Fibroblast of lung (primary cell): ENCODE results near the gene KCNT2. TPM values are rescaled to one million over a fixed set of nuclear protein-coding genes. Genes with fewer than 3 reads are reported as not detected.

Source experiments
- DNase-seq, 2 donors: peaks; one replicate each; pipeline versions ENCODE4 v3.0.0 to v3.0.0-alpha.2; 2010; ENCODE audit warnings: low read depth in 2 of 2
- H2AFZ ChIP-seq: 2 replicates; pipeline ENCODE4 v1.5.1; 2012; ENCODE audit warnings: low read length, control low read depth, inconsistent platforms
- H3K27ac ChIP-seq: 2 replicates; pipeline ENCODE4 v1.5.1; 2011; ENCODE audit warnings: low read length, control low read depth; ENCODE audit not compliant: insufficient read depth
- H3K27me3 ChIP-seq: 2 replicates; pipeline ENCODE4 v1.5.1; 2011; ENCODE audit warnings: mild to moderate bottlenecking, low read length; ENCODE audit not compliant: control insufficient read depth, insufficient read depth
- H3K36me3 ChIP-seq: 2 replicates; pipeline ENCODE4 v1.5.1; 2011; ENCODE audit warnings: low read length; ENCODE audit not compliant: control insufficient read depth, insufficient read depth
- H3K4me1 ChIP-seq: 2 replicates; pipeline ENCODE4 v1.5.1; 2011; ENCODE audit warnings: low read length; ENCODE audit not compliant: control insufficient read depth, insufficient read depth; ENCODE audit errors: extremely low read depth
- H3K4me2 ChIP-seq: 2 replicates; pipeline ENCODE4 v1.5.1; 2011; ENCODE audit warnings: low read length, control low read depth; ENCODE audit not compliant: insufficient read depth; ENCODE audit errors: extremely low read depth
- H3K4me3 ChIP-seq, 4 experiments: fragments of 200-600 bp in 1 of 4; sonication (generic) in 1 of 4; replicated peaks in 1 of 4; 2 replicates each; pipeline ENCODE4 v1.5.1; 2011 to 2016; ENCODE audit warnings: low read length in 4 of 4, low read depth in 3 of 4, mild to moderate bottlenecking in 3 of 4, control low read depth in 2 of 4, inconsistent platforms in 1 of 4, mixed read lengths in 1 of 4; ENCODE audit not compliant: insufficient read depth in 1 of 4; ENCODE audit errors: control extremely low read depth in 1 of 4
- H3K79me2 ChIP-seq: 2 replicates; pipeline ENCODE4 v1.5.1; 2012; ENCODE audit warnings: mild to moderate bottlenecking, low read length, inconsistent platforms; ENCODE audit not compliant: control insufficient read depth, insufficient read depth
- H3K9ac ChIP-seq: 2 replicates; pipeline ENCODE4 v1.5.1; 2011; ENCODE audit warnings: mild to moderate bottlenecking, low read length, control low read depth; ENCODE audit not compliant: insufficient read depth
- H3K9me3 ChIP-seq: 2 replicates; pipeline ENCODE4 v1.5.1; 2012; ENCODE audit warnings: low read depth, low read length; ENCODE audit not compliant: control insufficient read depth, insufficient read depth
- H4K20me1 ChIP-seq: 2 replicates; pipeline ENCODE4 v1.5.1; 2011; ENCODE audit warnings: low read length; ENCODE audit not compliant: control insufficient read depth, insufficient read depth; ENCODE audit errors: extremely low read depth
- CTCF ChIP-seq, 2 donors: IDR thresholded peaks in 1 of 2; conservative IDR thresholded peaks in 1 of 2; 1 replicate in 1 of 2; 2 replicates in 1 of 2; pipeline ENCODE4 v1.5.1; 2011 to 2012; ENCODE audit warnings: low read length in 2 of 2, control low read depth in 1 of 2, inconsistent platforms in 1 of 2, low read depth in 1 of 2, mild to moderate bottlenecking in 1 of 2
- EZH2 ChIP-seq: IDR thresholded peaks from 2 replicates; pipeline ENCODE4 v1.5.1; 2012; ENCODE audit warnings: low read length, control low read depth, mild to moderate bottlenecking; ENCODE audit errors: missing control alignments
- polyA plus RNA-seq, 2 donors: library from polyadenylated mRNA; depleted of rRNA in 1 of 2; stranded (reverse) in 1 of 2; unstranded in 1 of 2; fragments of >200 nt; gene quantifications; 2 replicates each; pipeline ENCODE4 v1.2.1, GENCODE V29; 2011 to 2012; ENCODE audit warnings: missing spikeins in 1 of 2
- total RNA-seq: library from RNA; depleted of rRNA; stranded (reverse); fragments of >200 nt; gene quantifications from 2 replicates; pipeline ENCODE4 v1.2.1, GENCODE V29; 2014

Gene KCNT2
- total and polyA plus RNA-seq, 2 donors (not counting 1 experiment from before 2014, with no cell fraction given): 0.96 to 8.1 TPM

GRCh38 chr1:196382383-196382782 is 225.9 kb downstream of the KCNT2 start:
- Histone ChIP-seq H4K20me1 (no peaks in the 10 kb centered on the region), H3K27ac (no peak overlapping the region), H3K27me3 (no peaks in the 10 kb centered on the region), H3K9ac (no peak overlapping the region), H3K79me2 (no peaks in the 10 kb centered on the region), H3K4me2 (no peak overlapping the region), H2AFZ (no peak overlapping the region), H3K4me3 (no peak overlapping the region), H3K9me3 (no peaks in the 10 kb centered on the region), H3K36me3 (no peaks in the 10 kb centered on the region), H3K4me1 (no peaks in the 10 kb centered on the region)
- no peak for DNase-seq
- TF ChIP-seq EZH2: no peak
- no peak for TF ChIP-seq CTCF (conservative IDR thresholded peaks at IDR 0.05 in 1 of 2, IDR thresholded peaks at IDR 0.05 in 1 of 2; ENCODE audit: low read depth in 1 of 2, low read length in 2 of 2)

GRCh38 chr1:196381544-196381943 is 226.7 kb downstream of the KCNT2 start:
- Histone ChIP-seq H2AFZ (no peak overlapping the region), H3K27me3 (no peaks in the 10 kb centered on the region), H3K79me2 (no peaks in the 10 kb centered on the region), H3K4me2 (no peak overlapping the region), H3K4me1 (no peaks in the 10 kb centered on the region), H3K27ac (no peak overlapping the region), H4K20me1 (no peaks in the 10 kb centered on the region), H3K36me3 (no peaks in the 10 kb centered on the region), H3K9ac (no peak overlapping the region), H3K4me3 (no peak overlapping the region), H3K9me3 (no peaks in the 10 kb centered on the region)
- no peak for DNase-seq
- TF ChIP-seq CTCF (conservative IDR thresholded peaks at IDR 0.05 in 1 of 2, IDR thresholded peaks at IDR 0.05 in 1 of 2; ENCODE audit: low read depth in 1 of 2, low read length in 2 of 2): no peak
- TF ChIP-seq EZH2: no peak

GRCh38 chr1:196380316-196380715 is 227.9 kb downstream of the KCNT2 start:
- no peaks in the 10 kb centered on the region for H3K79me2 ChIP-seq
- no peak overlapping the region for H3K4me3 ChIP-seq
- no peak overlapping the region for H3K4me2 ChIP-seq
- no peaks in the 10 kb centered on the region for H3K27me3 ChIP-seq
- DNase-seq: no peak
- H3K27ac ChIP-seq: no peak overlapping the region
- no peaks in the 10 kb centered on the region for H3K4me1 ChIP-seq
- no peak overlapping the region for H3K9ac ChIP-seq
- TF ChIP-seq CTCF (conservative IDR thresholded peaks at IDR 0.05 in 1 of 2, IDR thresholded peaks at IDR 0.05 in 1 of 2; ENCODE audit: low read depth in 1 of 2, low read length in 2 of 2): no peak
- TF ChIP-seq EZH2: no peak
- H3K36me3 ChIP-seq: no peaks in the 10 kb centered on the region
- no peak overlapping the region for H2AFZ ChIP-seq
- no peaks in the 10 kb centered on the region for H3K9me3 ChIP-seq
- no peaks in the 10 kb centered on the region for H4K20me1 ChIP-seq
